Erythroblast (primary cell): ENCODE results near the gene TRAF1.
"Not testable (repeated sequence)": the region's sequence is repeated elsewhere in the genome, so short reads cannot be mapped to it uniquely, and the experiment has no call there.

Experiments used
- DNase-seq, 2 experiments: peaks; one replicate each; lab custom pipeline; 2025; lab: John Stamatoyannopoulos, UW
- GATA1 ChIP-seq: IDR thresholded peaks from 2 replicates; pipeline ENCODE4 v1.6.1; 2011; ENCODE audit warnings: low read depth, mild to moderate bottlenecking, control low read depth, low read length, moderate library complexity
- POLR2A ChIP-seq: IDR thresholded peaks from 2 replicates; pipeline ENCODE4 v1.6.1; 2011; ENCODE audit warnings: mild to moderate bottlenecking, low read length

The TRAF1 gene, protein sequence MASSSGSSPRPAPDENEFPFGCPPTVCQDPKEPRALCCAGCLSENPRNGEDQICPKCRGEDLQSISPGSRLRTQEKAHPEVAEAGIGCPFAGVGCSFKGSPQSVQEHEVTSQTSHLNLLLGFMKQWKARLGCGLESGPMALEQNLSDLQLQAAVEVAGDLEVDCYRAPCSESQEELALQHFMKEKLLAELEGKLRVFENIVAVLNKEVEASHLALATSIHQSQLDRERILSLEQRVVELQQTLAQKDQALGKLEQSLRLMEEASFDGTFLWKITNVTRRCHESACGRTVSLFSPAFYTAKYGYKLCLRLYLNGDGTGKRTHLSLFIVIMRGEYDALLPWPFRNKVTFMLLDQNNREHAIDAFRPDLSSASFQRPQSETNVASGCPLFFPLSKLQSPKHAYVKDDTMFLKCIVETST

GRCh38 chr9:120926397-120926928 lies at the start of gene TRAF1:
TRAF1 (minus strand) TSS chr9:120926796; CDS start chr9:120926075, 721 bp downstream.
- TF ChIP-seq GATA1, result no peak
- TF ChIP-seq POLR2A, result no peak
- no peak for DNase-seq

DNA sequence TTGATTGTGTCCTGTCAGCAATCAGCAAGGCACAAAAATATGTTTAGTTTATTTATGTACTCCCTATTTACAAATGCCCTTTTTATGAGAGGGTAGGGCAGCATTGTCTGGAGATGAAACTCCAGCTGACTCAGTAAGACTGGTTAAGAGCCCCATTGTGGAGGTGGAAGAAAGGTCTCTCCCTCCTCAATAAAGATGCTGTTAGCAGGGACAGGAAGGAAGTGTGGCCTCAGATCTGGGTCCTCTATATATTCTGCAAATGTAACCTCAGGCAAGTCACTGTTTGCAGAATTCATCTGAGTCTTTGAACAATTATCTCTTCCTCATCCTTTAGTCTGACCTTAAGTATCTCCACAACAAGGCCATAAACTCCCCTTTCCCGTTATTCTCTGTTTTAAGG lies 48.3 kb upstream of the TRAF1 start:
- no peak for DNase-seq
- no peak for TF ChIP-seq POLR2A
- no peak for TF ChIP-seq GATA1

DNA sequence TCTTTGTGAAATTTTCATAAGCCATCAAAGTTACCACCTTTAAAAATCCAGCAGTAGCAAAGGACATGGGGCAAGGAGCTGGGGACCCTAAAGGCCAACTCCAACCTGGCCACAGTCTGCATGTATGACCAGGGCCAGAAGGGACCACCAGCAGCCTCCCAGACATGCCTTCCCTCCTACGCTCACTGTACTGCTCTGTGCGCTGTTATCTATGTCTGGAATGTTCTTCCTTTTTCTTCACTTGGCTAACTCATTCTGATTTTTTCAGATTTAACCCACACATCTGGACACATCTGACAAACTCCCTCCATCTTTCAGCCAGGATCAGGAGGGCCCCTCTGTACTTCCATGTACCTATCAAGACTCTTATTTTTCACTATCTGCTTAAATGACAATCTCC lies 47.6 kb upstream of the TRAF1 start:
- DNase-seq, result no peak
- TF ChIP-seq GATA1 (no peak), POLR2A (no peak)

DNA sequence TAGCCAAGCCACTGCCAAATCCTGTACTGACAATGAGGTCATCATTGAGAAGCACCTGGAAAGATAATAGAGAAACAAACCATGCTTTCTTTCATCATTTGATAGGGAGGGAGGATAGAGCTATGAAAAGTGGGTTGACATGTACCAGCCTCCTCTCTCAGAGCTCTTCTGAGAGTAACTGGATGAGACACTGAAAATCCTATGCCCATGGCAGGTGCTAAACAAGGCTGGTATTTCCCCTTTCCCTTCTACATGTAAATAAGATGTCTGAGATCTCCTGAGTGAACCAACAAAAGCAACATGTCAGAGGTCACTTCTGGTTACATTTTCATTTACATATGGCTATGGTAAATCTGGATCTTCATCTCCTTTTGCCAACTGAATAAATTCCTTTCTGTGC lies 45.3 kb upstream of the TRAF1 start:
- no peak for DNase-seq
- no peak for TF ChIP-seq POLR2A
- TF ChIP-seq GATA1, result no peak

DNA sequence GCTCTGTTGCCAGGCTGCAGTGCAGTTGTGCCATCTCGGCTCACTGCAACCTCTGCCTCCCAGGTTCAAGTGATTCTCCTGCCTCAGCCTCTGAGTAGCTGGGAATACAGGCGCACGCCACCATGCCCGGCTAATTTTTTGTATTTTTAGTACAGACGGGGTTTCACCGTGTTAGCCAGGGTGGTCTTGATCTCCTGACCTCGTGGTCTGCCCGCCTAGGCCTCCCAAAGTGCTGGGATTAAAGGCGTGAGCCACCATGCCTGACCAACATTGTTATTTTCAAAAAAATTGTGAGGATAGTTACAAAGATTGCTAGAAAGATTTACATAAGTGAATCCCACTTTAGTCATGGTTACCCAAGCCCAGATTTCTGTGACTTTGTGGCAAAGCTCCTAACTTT lies 44.9 kb upstream of the TRAF1 start:
- not testable (repeated sequence) for DNase-seq

DNA sequence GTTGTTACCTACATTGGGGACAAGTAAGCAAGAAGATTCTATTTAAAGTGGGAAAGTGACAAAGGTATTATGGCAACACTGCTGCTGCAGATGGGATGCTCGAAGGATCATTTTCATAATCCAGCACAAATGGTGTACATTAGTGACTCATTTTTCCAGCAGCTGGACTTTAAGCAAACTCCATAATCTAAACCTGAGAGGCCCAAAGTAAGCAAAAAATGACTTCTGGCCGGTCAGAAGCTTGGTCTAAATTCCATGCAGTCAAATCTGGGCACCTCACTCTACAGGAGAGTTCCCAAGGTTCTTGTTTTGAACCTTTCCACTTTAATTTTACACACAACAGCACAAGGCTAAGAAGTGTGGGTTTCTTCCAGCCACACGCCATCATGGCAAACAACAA lies 43.6 kb upstream of the TRAF1 start:
- no peak for DNase-seq
- no peak for TF ChIP-seq GATA1
- no peak for TF ChIP-seq POLR2A

DNA sequence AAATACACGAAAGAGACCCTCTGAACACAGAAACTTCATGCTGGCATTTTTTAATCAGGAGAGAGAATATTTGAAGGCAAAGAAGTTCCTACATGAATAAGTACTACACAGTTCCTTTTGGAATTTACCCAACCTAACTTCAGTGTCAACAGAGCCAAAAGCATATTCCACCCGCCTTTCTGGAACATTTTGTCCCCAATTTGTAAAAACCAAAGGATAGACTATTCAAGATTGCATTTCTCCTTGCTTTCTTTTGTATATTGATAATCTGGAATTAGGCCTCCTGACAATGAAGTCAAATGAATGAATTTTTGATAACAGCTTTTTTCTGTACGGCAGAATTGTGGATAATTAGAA lies 39.4 kb upstream of the TRAF1 start:
- no peak for DNase-seq
- TF ChIP-seq POLR2A (no peak), GATA1 (no peak)

GRCh38 chr9:120965344-120966012 lies 38.9 kb upstream of the TRAF1 start:
- DNase-seq, result no peak
- TF ChIP-seq GATA1 (no peak), POLR2A (no peak)

DNA sequence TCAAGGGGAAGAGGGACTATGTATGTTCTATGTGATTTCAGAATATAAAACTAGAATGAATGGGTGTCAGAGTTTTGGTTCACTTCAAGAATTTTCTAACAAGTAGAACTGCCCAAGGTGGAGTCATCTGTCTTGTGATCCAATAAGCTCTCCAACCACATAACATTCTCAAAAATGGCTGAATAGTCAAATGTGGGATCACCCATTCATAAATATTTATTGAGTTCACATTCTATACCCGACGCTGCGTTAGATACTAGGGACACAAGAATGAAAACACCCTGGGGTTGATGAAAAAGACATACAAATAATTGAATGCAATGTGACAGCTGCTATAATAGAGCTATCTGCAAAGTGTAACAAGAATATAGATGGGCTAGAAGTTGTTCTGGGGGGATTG lies 35.3 kb upstream of the TRAF1 start:
- TF ChIP-seq POLR2A (no peak), GATA1 (no peak)
- DNase-seq, result no peak

DNA sequence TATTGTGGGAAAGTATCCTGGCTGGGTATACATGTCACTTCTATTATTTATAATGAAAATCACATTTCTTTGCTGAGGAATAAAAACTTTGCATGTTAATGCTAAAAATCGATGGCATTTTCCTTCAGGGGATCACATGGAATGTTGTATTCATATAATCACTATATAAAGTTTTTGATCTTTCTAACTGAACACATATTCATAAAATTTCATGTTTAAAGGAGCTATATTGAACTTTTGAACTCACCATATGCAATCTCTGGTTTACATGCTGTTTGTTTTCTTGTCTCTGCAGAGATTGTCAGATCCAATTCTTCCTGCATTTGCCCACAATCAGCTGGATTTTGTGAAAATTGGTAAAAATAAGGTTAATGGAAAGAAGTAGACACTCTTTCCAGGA lies 33.4 kb upstream of the TRAF1 start:
- DNase-seq, result no peak
- TF ChIP-seq POLR2A (no peak), GATA1 (no peak)

GRCh38 chr9:120956862-120957261 lies 30.3 kb upstream of the TRAF1 start:
- no peak for DNase-seq
- TF ChIP-seq GATA1, result no peak
- no peak for TF ChIP-seq POLR2A

DNA sequence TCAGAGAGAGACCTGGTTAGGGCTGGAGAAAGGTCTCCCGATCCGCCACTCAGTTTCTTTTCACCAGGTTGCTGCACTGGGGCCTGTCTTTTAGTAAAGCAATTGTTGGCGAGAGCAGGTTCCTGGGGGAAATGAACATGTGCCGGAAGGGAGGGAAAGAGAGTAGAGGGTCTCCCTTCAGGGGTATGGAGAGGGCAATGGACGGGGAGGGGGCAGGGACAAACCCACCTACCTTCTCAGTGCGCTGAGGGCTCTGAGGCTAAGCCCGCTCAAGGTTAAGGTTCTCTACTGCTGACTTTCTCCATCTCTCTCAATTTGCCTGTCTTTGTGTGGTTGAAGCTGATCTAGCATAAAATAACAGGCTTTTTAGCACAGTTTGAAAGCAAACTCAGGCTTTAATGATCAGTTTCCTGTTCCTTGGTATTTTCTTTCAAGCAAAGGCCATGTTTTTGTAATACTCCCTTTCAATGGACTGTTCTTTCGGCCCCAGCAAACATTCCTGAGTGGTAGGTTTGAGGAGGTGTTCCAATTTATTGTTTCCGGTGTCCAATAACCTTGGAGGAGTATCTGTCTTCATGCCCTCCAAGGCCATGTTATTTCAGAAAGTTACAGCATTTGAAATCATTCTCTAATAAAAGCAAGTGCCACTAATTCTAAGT lies 25.5 kb upstream of the TRAF1 start:
- TF ChIP-seq GATA1 (no peak), POLR2A (no peak)
- DNase-seq, result no peak

DNA sequence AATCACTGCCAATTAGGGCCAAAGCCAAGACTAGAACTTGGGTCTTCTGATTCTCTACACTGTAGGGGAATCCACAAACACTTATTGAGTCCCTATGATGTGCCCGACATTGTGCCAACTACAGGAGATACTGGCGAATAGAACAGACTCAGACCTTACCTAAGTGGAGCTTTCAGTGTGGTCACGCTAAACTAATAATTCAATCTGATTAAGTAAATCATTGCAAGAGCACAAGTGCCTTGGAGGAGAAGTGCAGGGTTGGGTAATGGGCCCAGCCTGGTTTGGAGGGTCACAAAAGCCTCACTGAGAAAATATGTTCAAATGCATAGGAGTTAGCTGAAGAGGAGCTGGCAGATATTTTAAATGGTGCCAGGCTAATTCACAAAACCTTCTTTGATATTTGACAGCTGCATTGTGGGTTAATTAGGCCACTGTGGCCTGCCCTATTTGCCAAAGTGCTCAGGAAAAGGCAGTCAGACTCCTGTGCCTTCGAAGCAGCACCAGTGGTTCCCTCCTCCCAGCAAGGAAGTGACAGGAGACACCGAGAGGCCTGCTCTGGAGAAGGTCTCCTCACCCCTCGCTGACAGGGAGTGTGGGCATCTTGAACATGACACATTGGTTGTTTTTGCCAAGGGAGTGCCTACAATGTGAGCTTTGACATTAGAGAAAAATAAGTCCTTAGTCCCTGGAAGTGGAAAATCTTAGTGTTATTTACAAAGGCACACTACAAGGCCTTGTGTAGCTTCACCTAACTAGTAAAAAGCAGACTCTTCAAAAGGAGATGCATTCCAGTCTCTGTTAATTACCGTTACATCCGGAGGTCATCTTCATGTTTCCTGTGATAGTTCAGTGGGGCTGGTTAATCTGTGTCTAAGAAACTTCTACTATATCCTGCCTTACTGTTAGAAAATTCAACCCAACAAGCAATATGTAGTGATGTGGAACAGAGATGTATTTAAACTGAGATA lies 24.1 kb upstream of the TRAF1 start:
- TF ChIP-seq GATA1 (no peak), POLR2A (no peak)
- DNase-seq, result no peak

GRCh38 chr9:120949290-120949689 lies 22.7 kb upstream of the TRAF1 start:
- no peak for TF ChIP-seq POLR2A
- no peak for TF ChIP-seq GATA1
- DNase-seq, result no peak
